Upper lobe of left lung (tissue), 6 donors: ENCODE data around the gene TELO2. TPM values are rescaled to one million over a fixed set of nuclear protein-coding genes. Genes with fewer than 3 reads are reported as not detected.
A peak's percentile ranks its signal among the peaks of the same experiment; 100 is the strongest.
"Not testable (repeated sequence)": the region's sequence is repeated elsewhere in the genome, so short reads cannot be mapped to it uniquely, and the experiment has no call there.

Experiments
- ATAC-seq, 2 donors: fragments of 200-7000 bp; cut with Tn5 transposase; one replicate each; pipeline ENCODE4 v1.9.1; 2022; ENCODE audit warnings: mild to moderate bottlenecking in 2 of 2, moderate library complexity in 2 of 2; ENCODE audit not compliant: low FRiP score in 2 of 2
- DNase-seq, 2 donors: peaks; one replicate each; pipeline ENCODE4 v3.0.0-alpha.2; 2019 to 2020
- H3K27ac ChIP-seq, 4 donors: fragments of 200-600 bp; sonication (generic); one replicate each; pipeline ENCODE4 v1.5.1; 2016 to 2019
- H3K27me3 ChIP-seq, 4 donors: fragments of 200-600 bp; sonication (generic); one replicate each; pipeline ENCODE4 v1.5.1; 2017 to 2019
- H3K36me3 ChIP-seq, 4 donors: fragments of 200-600 bp; sonication (generic); one replicate each; pipeline ENCODE4 v1.5.1; 2016 to 2019
- H3K4me1 ChIP-seq, 4 donors: fragments of 200-600 bp; sonication (generic); one replicate each; pipeline ENCODE4 v1.5.1; 2018 to 2019
- H3K4me3 ChIP-seq, 4 donors: fragments of 200-600 bp; sonication (generic); one replicate each; pipeline ENCODE4 v1.5.1; 2017 to 2019; ENCODE audit warnings: mild to moderate bottlenecking in 2 of 4, moderate library complexity in 1 of 4
- H3K9me3 ChIP-seq, 4 donors: fragments of 200-600 bp; sonication (generic); one replicate each; pipeline ENCODE4 v1.5.1; 2018 to 2019
- EP300 ChIP-seq, 4 donors: sonication (generic); formaldehyde crosslinking; IDR thresholded peaks; one replicate each; pipeline ENCODE4 v1.5.1; 2017; ENCODE audit warnings: antibody characterized with exemption in 4 of 4, control low read depth in 2 of 4
- POLR2A ChIP-seq, 4 donors: fragments of 450-650 bp; IDR thresholded peaks; one replicate each; pipeline ENCODE4 v1.5.1; 2016 to 2017; ENCODE audit warnings: antibody characterized with exemption in 4 of 4, mild to moderate bottlenecking in 2 of 4
- POLR2AphosphoS5 ChIP-seq, 2 donors: sonication (generic); formaldehyde crosslinking; IDR thresholded peaks; one replicate each; pipeline ENCODE4 v1.5.1; 2017; ENCODE audit warnings: antibody characterized with exemption in 2 of 2
- WGBS, 2 donors: methylation state at CpG; one replicate each; pipeline ENCODE4 v1.1.5; 2017 to 2018; 5-methylcytosine and 5-hydroxymethylcytosine counted together
- total RNA-seq, 6 donors: library from RNA; depleted of rRNA in 4 of 6; stranded (reverse); fragments of >200 nt in 4 of 6; gene quantifications; one replicate each; pipeline versions ENCODE4 v1.1.0 to v1.2.1, GENCODE V29; 2016 to 2021
- TF ChIP-seq, protein P1 (sequence below), 6 experiments: fragments of 450-650 bp in 4 of 6; fragments of 200-600 bp in 2 of 6; sonication (generic) in 2 of 6; IDR thresholded peaks; one replicate each; pipeline ENCODE4 v1.5.1; 2016 to 2019; ENCODE audit warnings: antibody characterized with exemption in 6 of 6
- donor health status: DM: no; HTN: no; CAD: no; lungs with moderate emphysema.
- donor health status: DM: no; HTN: yes; CAD: no; lungs with severe emphysema.

Gene TELO2
- total RNA-seq, 6 donors from 2014 or later, result 13.8 to 130 (median 41.5) TPM

GRCh38 chr16:1474082-1474795, 18.9 kb upstream of the TELO2 start:
- Histone ChIP-seq H3K27me3 (no peaks in the 10 kb centered on the region), H3K27ac (peak overlapping the region; percentile 81 to 96 (median 94)), H3K4me1 (peaks cover 16 to 62% (median 31%) of the 10 kb centered on the region in 4 donors), H3K9me3 (no peaks in the 10 kb centered on the region), H3K4me3 (peak overlapping the region; percentile 73 to 99 (median 86)), H3K36me3 (no peaks in the 10 kb centered on the region)
- WGBS, 2 donors, result 15 to 34% methylated on average over 15 to 30 of the region's 57 CpGs
- DNase-seq, result no peak
- ATAC-seq, result no peak
- TF ChIP-seq, protein P1, sequence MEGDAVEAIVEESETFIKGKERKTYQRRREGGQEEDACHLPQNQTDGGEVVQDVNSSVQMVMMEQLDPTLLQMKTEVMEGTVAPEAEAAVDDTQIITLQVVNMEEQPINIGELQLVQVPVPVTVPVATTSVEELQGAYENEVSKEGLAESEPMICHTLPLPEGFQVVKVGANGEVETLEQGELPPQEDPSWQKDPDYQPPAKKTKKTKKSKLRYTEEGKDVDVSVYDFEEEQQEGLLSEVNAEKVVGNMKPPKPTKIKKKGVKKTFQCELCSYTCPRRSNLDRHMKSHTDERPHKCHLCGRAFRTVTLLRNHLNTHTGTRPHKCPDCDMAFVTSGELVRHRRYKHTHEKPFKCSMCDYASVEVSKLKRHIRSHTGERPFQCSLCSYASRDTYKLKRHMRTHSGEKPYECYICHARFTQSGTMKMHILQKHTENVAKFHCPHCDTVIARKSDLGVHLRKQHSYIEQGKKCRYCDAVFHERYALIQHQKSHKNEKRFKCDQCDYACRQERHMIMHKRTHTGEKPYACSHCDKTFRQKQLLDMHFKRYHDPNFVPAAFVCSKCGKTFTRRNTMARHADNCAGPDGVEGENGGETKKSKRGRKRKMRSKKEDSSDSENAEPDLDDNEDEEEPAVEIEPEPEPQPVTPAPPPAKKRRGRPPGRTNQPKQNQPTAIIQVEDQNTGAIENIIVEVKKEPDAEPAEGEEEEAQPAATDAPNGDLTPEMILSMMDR (IDR thresholded peaks at IDR 0.05), result no peak
- TF ChIP-seq EP300 (IDR thresholded peaks at IDR 0.05), result no peak
- no peak for TF ChIP-seq POLR2AphosphoS5 (IDR thresholded peaks at IDR 0.05)
- no peak for TF ChIP-seq POLR2A (IDR thresholded peaks at IDR 0.05)

DNA sequence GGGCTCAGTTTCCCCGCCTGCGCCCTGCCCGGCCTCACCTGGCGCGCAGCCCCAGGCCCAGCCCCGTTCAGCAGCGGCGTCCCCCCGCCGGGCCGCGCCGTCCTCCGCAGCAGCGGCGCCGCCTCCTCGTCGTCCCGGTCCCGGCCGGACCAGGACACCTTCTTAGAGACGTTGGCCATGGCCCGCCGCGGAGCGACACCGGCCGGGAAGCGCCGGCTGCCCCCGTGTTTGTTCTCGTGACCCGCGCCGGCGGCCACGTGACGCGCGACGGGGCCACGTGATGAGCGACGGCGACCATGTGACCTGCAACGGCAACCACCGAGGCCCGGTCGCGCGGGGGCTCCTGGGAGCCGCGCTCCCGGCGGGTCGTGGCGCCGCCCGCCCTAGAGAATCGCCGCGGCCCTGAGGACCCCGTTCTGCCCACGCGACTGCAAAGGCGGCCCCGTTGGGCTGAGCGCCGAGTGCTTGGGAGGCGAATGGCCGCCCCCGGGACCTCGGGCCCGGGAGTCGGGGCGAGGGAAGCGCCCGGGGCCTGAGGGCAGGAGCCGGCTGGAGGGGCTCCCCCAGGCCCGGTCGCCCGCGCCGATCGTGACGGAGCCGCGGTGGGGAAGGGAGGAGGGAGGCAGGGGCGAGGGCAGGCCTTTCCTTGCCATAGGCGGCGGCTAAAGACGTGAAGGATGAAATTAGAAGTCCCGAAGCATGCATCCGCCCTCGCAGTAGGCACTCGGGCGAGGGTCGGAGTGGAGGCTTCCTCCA, 18.2 kb upstream of the TELO2 start, which contains the start of gene CLCN7:
Gene CLCN7, minus strand, starts transcription at position 233 of the 756 bp plus-strand sequence. Its CDS starts 54 bp downstream, at position 179.
- TF ChIP-seq POLR2A (IDR thresholded peaks at IDR 0.05) (peak; percentile 82 to 97 (median 94)), POLR2AphosphoS5 (IDR thresholded peaks at IDR 0.05) (peak; percentile 90 to 95), EP300 (IDR thresholded peaks at IDR 0.05) (peak in 1 of 4 donors; percentile 89)
- TF ChIP-seq, protein P1 (IDR thresholded peaks at IDR 0.05), result peak in 2 of 6 experiments; percentile 25 to 47
- Histone ChIP-seq H3K36me3 (no peaks in the 10 kb centered on the region), H3K4me3 (peak within 1 kb of the TSS; percentile 73 to 99 (median 86)), H3K27me3 (no peaks in the 10 kb centered on the region), H3K4me1 (peaks cover 16 to 55% (median 31%) of the 10 kb centered on the region in 4 donors), H3K9me3 (no peaks in the 10 kb centered on the region), H3K27ac (peak within 1 kb of the TSS; percentile 81 to 96 (median 94))
- DNase-seq, result peak; percentile 91 to 99
- peak; percentile 69 to 95 for ATAC-seq
- 0 to 1% methylated on average over 21 to 25 of the region's 99 CpGs for WGBS, 2 donors

GRCh38 chr16:1475552-1476114, 17.5 kb upstream of the TELO2 start:
- 68 to 81% methylated on average over 11 to 15 of the region's 15 CpGs for WGBS, 2 donors
- H3K27ac ChIP-seq, result peak overlapping the region; percentile 81 to 96 (median 94)
- no peaks in the 10 kb centered on the region for H3K27me3 ChIP-seq
- no peaks in the 10 kb centered on the region for H3K36me3 ChIP-seq
- peak overlapping the region; percentile 73 to 99 (median 86) for H3K4me3 ChIP-seq
- no peaks in the 10 kb centered on the region for H3K9me3 ChIP-seq
- peaks cover 16 to 48% (median 26%) of the 10 kb centered on the region in 4 donors for H3K4me1 ChIP-seq
- DNase-seq (no peak), ATAC-seq (no peak)
- no peak for TF ChIP-seq POLR2AphosphoS5 (IDR thresholded peaks at IDR 0.05)
- TF ChIP-seq, protein P1 (IDR thresholded peaks at IDR 0.05), result no peak

GRCh38 chr16:1477033-1477432, 16.1 kb upstream of the TELO2 start:
- DNase-seq (no peak), ATAC-seq (no peak)
- H3K36me3 ChIP-seq, result no peaks in the 10 kb centered on the region
- H3K27me3 ChIP-seq, result no peaks in the 10 kb centered on the region
- H3K9me3 ChIP-seq, result no peaks in the 10 kb centered on the region
- no peak overlapping the region for H3K4me3 ChIP-seq
- H3K4me1 ChIP-seq, result peaks cover 15 to 34% (median 17%) of the 10 kb centered on the region in 4 donors
- 86 to 94% methylated on average over 10 of the region's 10 CpGs for WGBS, 2 donors
- TF ChIP-seq, protein P1 (IDR thresholded peaks at IDR 0.05), result no peak
- TF ChIP-seq EP300 (IDR thresholded peaks at IDR 0.05) (no peak), POLR2AphosphoS5 (IDR thresholded peaks at IDR 0.05) (no peak), POLR2A (IDR thresholded peaks at IDR 0.05) (no peak)
- no peak overlapping the region for H3K27ac ChIP-seq

DNA sequence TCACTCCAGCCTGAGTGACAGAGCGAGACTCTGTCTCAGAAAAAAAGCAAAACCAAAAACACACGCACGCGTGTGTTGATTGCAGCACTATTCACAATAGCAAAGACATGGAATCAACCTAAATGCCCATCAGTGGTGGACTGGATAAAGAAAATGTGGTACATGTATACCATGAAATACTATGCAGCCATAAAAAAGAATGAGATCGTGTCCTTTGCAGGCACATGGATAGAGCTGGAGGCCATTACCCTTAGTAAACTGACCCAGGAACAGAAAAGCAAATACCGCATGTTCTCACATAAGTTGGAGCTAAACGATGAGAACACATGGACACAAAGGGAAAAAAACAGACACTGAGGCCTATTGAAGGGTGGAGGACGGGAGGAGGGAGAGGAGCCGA, 14.2 kb upstream of the TELO2 start:
- peaks cover 9 to 15% (median 11%) of the 10 kb centered on the region in 4 donors for H3K4me1 ChIP-seq
- WGBS, 2 donors, result 92 to 95% methylated on average over 9 of the region's 9 CpGs

More for the DNA sequence above, 14.2 kb upstream of the TELO2 start:
- not testable (repeated sequence) for H3K27me3 ChIP-seq, ATAC-seq, H3K4me3 ChIP-seq, H3K9me3 ChIP-seq, DNase-seq, H3K27ac ChIP-seq, H3K36me3 ChIP-seq
